K562 (cell line): Measurements from ENCODE around the gene TMEM191C. TPM values are rescaled to one million over a fixed set of nuclear protein-coding genes. Genes with fewer than 3 reads are reported as not detected.

Experiments
- ATAC-seq: fragments of 200-7000 bp; cut with Tn5 transposase; 3 replicates; pipeline ENCODE4 v1.9.1; 2020; ENCODE audit warnings: moderate library complexity
- BruUV-seq: library from RNA; stranded (reverse); fragments of 400-500 nt; replicated peaks from 2 replicates; lab custom pipeline; 2021; lab: Mats Ljungman, UMichigan
- CTCF ChIA-PET: fragments of 300-600 bp; formaldehyde crosslinking; extraction: SDS; loops from one replicate; lab custom pipeline; 2021; ENCODE audit warnings: low intra/inter-chr PET ratio; lab: Yijun Ruan, JAX
- POLR2A ChIA-PET: fragments of 300-600, 350-650 bp; sonication (Branson Sonifier 250); formaldehyde crosslinking; extraction: SDS; loops from one replicate; lab custom pipeline; 2021; ENCODE audit warnings: antibody characterized with exemption, inconsistent platforms; lab: Yijun Ruan, JAX
- DNase-seq, 4 experiments: peaks; one replicate each; pipeline versions ENCODE4 v3.0.0 to v3.0.0-alpha.2; 2011 to 2018; ENCODE audit warnings: low spot score in 3 of 4, mixed read lengths in 3 of 4; ENCODE audit errors: extremely low read depth in 1 of 4
- FAIRE-seq: peaks from 2 replicates; lab custom pipeline; 2011; peaks lifted over from hg19 to GRCh38; lab: Jason Lieb, UNC
- H2AFZ ChIP-seq: 2 replicates; pipeline ENCODE4 v1.6.0; 2011; ENCODE audit warnings: low read depth, low read length, control low read depth, inconsistent platforms
- H3K27ac ChIP-seq: fragments of 200-600 bp; 3 replicates; pipeline ENCODE4 v1.8.0; 2011; ENCODE audit warnings: low read depth, mild to moderate bottlenecking, control low read depth, inconsistent platforms, low read length, moderate library complexity, mixed read lengths; ENCODE audit errors: extremely low read depth
- H3K27me3 ChIP-seq, 2 experiments: fragments of 300-600 bp in 1 of 2; 2 replicates in 1 of 2; 3 replicates in 1 of 2; pipeline versions ENCODE4 v1.6.0 to v1.8.0; 2011; ENCODE audit warnings: inconsistent platforms in 2 of 2, low read length in 2 of 2, mild to moderate bottlenecking in 1 of 2, mixed read lengths in 1 of 2, moderate library complexity in 1 of 2; ENCODE audit not compliant: control insufficient read depth in 2 of 2, insufficient read depth in 2 of 2
- H3K36me3 ChIP-seq: fragments of 300-600 bp; 3 replicates; pipeline ENCODE4 v1.8.0; 2011; ENCODE audit warnings: mild to moderate bottlenecking, low read length, inconsistent platforms; ENCODE audit not compliant: control insufficient read depth, insufficient read depth
- H3K4me1 ChIP-seq, 2 experiments: fragments of 200-600 bp in 1 of 2; replicated peaks in 1 of 2; 2 replicates in 1 of 2; 3 replicates in 1 of 2; pipeline versions ENCODE4 v1.5.1 to v1.8.0; 2011; ENCODE audit warnings: inconsistent platforms in 2 of 2, low read length in 2 of 2, mild to moderate bottlenecking in 1 of 2, mixed read lengths in 1 of 2, moderate library complexity in 1 of 2; ENCODE audit not compliant: control insufficient read depth in 2 of 2, insufficient read depth in 2 of 2
- H3K4me2 ChIP-seq: 2 replicates; pipeline ENCODE4 v1.6.1; 2011; ENCODE audit warnings: low read length, control low read depth, inconsistent platforms, mixed read lengths; ENCODE audit not compliant: insufficient read depth
- H3K4me3 ChIP-seq: fragments of 200-600 bp; sonication (generic), shearing (Covaris generic); 2 replicates; pipeline ENCODE4 v1.5.1; 2016; ENCODE audit warnings: control low read depth, inconsistent platforms
- H3K79me2 ChIP-seq: fragments of 200-600 bp; 3 replicates; pipeline ENCODE4 v1.8.0; 2011; ENCODE audit warnings: low read length, inconsistent platforms; ENCODE audit not compliant: control insufficient read depth, insufficient read depth
- H3K9ac ChIP-seq, 2 experiments: 2 replicates each; pipeline versions ENCODE4 v1.6.0 to v1.6.1; 2011; ENCODE audit warnings: low read depth in 2 of 2, low read length in 2 of 2, control low read depth in 1 of 2, inconsistent platforms in 1 of 2, mild to moderate bottlenecking in 1 of 2, mixed read lengths in 1 of 2; ENCODE audit not compliant: insufficient read depth in 1 of 2
- H3K9me1 ChIP-seq: one replicate; pipeline ENCODE4 v1.6.0; 2011; ENCODE audit warnings: inconsistent platforms, mild to moderate bottlenecking, low read length, moderate library complexity; ENCODE audit not compliant: control insufficient read depth, insufficient read depth
- H3K9me3 ChIP-seq: replicated peaks from 2 replicates; pipeline ENCODE4 v1.5.1; 2011; ENCODE audit warnings: low read depth, low read length, inconsistent platforms; ENCODE audit not compliant: control insufficient read depth, insufficient read depth
- H4K20me1 ChIP-seq: replicated peaks from 2 replicates; pipeline ENCODE4 v1.6.1; 2011; ENCODE audit warnings: low read length, inconsistent platforms, mixed read lengths; ENCODE audit not compliant: control insufficient read depth, insufficient read depth
- CXXC5 ChIP-seq: fragments of 250-450 bp; sonication (Bioruptor Pico); IDR thresholded peaks from 2 replicates; pipeline ENCODE4 v1.8.0; 2022; ENCODE audit warnings: inconsistent platforms, mild to moderate bottlenecking, moderate library complexity
- FOXJ3 ChIP-seq: sonication (generic); formaldehyde crosslinking; IDR thresholded peaks from 2 replicates; pipeline ENCODE4 v1.4.0; 2020; ENCODE audit warnings: mild to moderate bottlenecking, missing genetic modification reagents
- GABPB2 ChIP-seq: fragments of 250-450 bp; sonication (Bioruptor Pico); conservative IDR thresholded peaks from 2 replicates; pipeline ENCODE4 v1.5.1; 2021; ENCODE audit warnings: mild to moderate bottlenecking
- HDAC6 ChIP-seq: IDR thresholded peaks from 2 replicates; pipeline ENCODE4 v1.6.1; 2012; ENCODE audit warnings: low read depth, mild to moderate bottlenecking, control low read depth, inconsistent platforms, low read length, moderate library complexity
- HIVEP1 ChIP-seq: fragments of 250-450 bp; sonication (Bioruptor Pico); IDR thresholded peaks from 2 replicates; pipeline ENCODE4 v1.4.0; 2020; ENCODE audit warnings: mild to moderate bottlenecking
- KLF10 ChIP-seq: fragments of 250-450 bp; sonication (Bioruptor Pico); IDR thresholded peaks from 2 replicates; pipeline ENCODE4 v1.6.1; 2021; ENCODE audit warnings: matching md5 sums
- POLR2A ChIP-seq: fragments of 450-650 bp; conservative IDR thresholded peaks from 2 replicates; pipeline ENCODE4 v1.6.1; 2016
- POLR2AphosphoS2 ChIP-seq: IDR thresholded peaks from 2 replicates; pipeline ENCODE4 v1.6.1; 2012; ENCODE audit warnings: low read length, improper control_type of control experiment
- PTRF ChIP-seq: fragments of 450-650 bp; IDR thresholded peaks from 2 replicates; pipeline ENCODE4 v1.6.1; 2016; ENCODE audit warnings: mild to moderate bottlenecking, missing genetic modification characterization, missing compliant biosample characterization
- RBM17 ChIP-seq: fragments of 200-400 bp; formaldehyde crosslinking; IDR thresholded peaks from 2 replicates; pipeline ENCODE4 v1.6.1; 2017; ENCODE audit warnings: low read depth, mild to moderate bottlenecking, low read length, borderline replicate concordance
- SAFB ChIP-seq: fragments of 200-400 bp; formaldehyde crosslinking; IDR thresholded peaks from 2 replicates; pipeline ENCODE4 v1.6.1; 2017; ENCODE audit warnings: low read depth, low read length, borderline replicate concordance
- SMAD1 ChIP-seq: fragments of 150-350 bp; IDR thresholded peaks from 2 replicates; pipeline ENCODE4 v1.6.1; 2014; ENCODE audit warnings: low read length, low read depth; ENCODE audit not compliant: partially characterized antibody
- TRIM28 ChIP-seq: fragments of 450-650 bp; IDR thresholded peaks from 2 replicates; pipeline ENCODE4 v1.6.1; 2017
- ZNF124 ChIP-seq: sonication (generic); formaldehyde crosslinking; IDR thresholded peaks from 2 replicates; pipeline ENCODE4 v1.8.1; 2022; ENCODE audit warnings: missing genetic modification reagents
- ZNF76 ChIP-seq: fragments of 250-450 bp; sonication (Bioruptor Pico); IDR thresholded peaks from 2 replicates; pipeline ENCODE4 v1.4.0; 2020; ENCODE audit warnings: mild to moderate bottlenecking, moderate library complexity, borderline replicate concordance
- WGBS: fragments of 100-300 bp; shearing (Covaris generic); methylation state at CpG from one replicate; pipeline ENCODE4 v1.1.6; 2016; ENCODE audit warnings: low coverage, mixed read lengths; ENCODE audit not compliant: insufficient coverage; ENCODE audit errors: missing lambda C conversion rate; 5-methylcytosine and 5-hydroxymethylcytosine counted together
- in situ Hi-C: fragments of 300-500 bp; cut with MboI; formaldehyde crosslinking; loops from 4 replicates; pipeline ENCODE4 v1.15.0; 2018; ENCODE audit warnings: inconsistent platforms, mixed read lengths
- intact Hi-C: fragments of 100-400 bp; cut with micrococcal nuclease; formaldehyde crosslinking; loops from 2 replicates; pipeline ENCODE4 v1.14.2; 2022
- polyA plus RNA-seq, 8 experiments: library from polyadenylated mRNA; depleted of rRNA in 4 of 8; stranded (reverse) in 5 of 8; unstranded in 3 of 8; fragments of >200 nt; fragmentation: Nextera tagmentation in 2 of 8; fragmentation: Illumina TruSeq in 1 of 8; extraction: Ambion mirVana in 2 of 8; extraction: Trizol in 1 of 8; gene quantifications; 2 replicates each; pipeline versions ENCODE4 v1.2.1 to v1.2.3, GENCODE V29; 2011 to 2014; ENCODE audit warnings: inconsistent platforms in 1 of 8, missing spikeins in 1 of 8
- total RNA-seq, 7 experiments: library from RNA; depleted of rRNA in 6 of 7; stranded (reverse); fragments of >200 nt in 6 of 7; fragmentation: Illumina TruSeq in 2 of 7; extraction: Trizol in 2 of 7; gene quantifications; 2 replicates each; pipeline versions ENCODE4 v1.2.1 to v1.2.3, GENCODE V29; 2011 to 2021; ENCODE audit warnings: low replicate concordance in 1 of 7
- TF ChIP-seq, protein P1 (sequence below): fragments of 200-800 bp; sonication (Bioruptor generic); IDR thresholded peaks from 2 replicates; pipeline ENCODE4 v1.6.1; 2017; ENCODE audit warnings: missing genetic modification characterization, missing compliant biosample characterization
- TF ChIP-seq, protein P2 (sequence below): fragments of 250-450 bp; sonication (Bioruptor Pico); IDR thresholded peaks from 2 replicates; pipeline ENCODE4 v1.8.0; 2021; ENCODE audit warnings: moderate library complexity, mild to moderate bottlenecking, inconsistent platforms
- TF ChIP-seq, protein P3 (sequence below): fragments of 250-450 bp; sonication (Bioruptor Pico); IDR thresholded peaks from 2 replicates; pipeline ENCODE4 v1.8.0; 2021; ENCODE audit warnings: borderline replicate concordance, mild to moderate bottlenecking, moderate library complexity; ENCODE audit not compliant: poor library complexity, severe bottlenecking

Gene TMEM191C
- total and polyA plus RNA-seq, 9 of the 15 experiments (the other 6 are each of a cell fraction or from before 2014, with no cell fraction given): 0.15 to 7.1 (median 1.1) TPM

DNA sequence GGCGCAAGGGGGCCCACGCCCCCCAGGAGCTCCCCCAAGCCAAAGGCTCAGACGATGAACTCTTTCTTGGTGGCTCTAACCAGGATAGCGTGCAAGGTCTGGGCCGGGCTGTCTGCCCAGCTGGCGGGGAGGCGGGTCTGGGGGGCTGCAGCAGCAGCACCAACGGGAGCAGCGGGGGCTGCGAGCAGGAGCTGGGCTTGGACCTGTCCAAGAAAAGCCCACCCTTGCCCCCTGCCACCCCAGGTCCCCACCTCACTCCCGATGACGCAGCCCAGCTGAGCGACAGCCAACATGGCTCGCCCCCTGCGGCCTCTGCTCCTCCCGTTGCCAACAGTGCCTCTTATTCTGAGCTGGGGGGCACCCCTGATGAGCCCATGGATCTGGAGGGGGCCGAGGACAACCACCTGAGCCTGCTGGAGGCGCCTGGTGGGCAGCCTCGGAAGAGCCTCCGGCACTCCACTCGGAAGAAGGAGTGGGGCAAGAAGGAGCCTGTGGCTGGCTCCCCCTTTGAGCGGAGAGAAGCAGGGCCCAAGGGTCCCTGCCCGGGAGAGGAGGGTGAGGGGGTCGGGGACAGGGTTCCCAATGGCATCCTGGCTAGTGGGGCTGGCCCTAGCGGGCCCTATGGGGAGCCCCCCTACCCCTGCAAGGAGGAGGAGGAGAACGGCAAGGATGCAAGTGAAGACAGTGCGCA is 21.6 kb upstream of the TMEM191C start (continued):
- TF ChIP-seq, protein P1, sequence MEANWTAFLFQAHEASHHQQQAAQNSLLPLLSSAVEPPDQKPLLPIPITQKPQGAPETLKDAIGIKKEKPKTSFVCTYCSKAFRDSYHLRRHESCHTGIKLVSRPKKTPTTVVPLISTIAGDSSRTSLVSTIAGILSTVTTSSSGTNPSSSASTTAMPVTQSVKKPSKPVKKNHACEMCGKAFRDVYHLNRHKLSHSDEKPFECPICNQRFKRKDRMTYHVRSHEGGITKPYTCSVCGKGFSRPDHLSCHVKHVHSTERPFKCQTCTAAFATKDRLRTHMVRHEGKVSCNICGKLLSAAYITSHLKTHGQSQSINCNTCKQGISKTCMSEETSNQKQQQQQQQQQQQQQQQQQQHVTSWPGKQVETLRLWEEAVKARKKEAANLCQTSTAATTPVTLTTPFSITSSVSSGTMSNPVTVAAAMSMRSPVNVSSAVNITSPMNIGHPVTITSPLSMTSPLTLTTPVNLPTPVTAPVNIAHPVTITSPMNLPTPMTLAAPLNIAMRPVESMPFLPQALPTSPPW: 0 out of 2 replicates have a peak, but pooled peaks have one; percentile 5
- TF ChIP-seq, protein P2, sequence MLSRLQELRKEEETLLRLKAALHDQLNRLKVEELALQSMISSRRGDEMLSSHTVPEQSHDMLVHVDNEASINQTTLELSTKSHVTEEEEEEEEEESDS (CRISPR knock-in tag): no peak

DNA sequence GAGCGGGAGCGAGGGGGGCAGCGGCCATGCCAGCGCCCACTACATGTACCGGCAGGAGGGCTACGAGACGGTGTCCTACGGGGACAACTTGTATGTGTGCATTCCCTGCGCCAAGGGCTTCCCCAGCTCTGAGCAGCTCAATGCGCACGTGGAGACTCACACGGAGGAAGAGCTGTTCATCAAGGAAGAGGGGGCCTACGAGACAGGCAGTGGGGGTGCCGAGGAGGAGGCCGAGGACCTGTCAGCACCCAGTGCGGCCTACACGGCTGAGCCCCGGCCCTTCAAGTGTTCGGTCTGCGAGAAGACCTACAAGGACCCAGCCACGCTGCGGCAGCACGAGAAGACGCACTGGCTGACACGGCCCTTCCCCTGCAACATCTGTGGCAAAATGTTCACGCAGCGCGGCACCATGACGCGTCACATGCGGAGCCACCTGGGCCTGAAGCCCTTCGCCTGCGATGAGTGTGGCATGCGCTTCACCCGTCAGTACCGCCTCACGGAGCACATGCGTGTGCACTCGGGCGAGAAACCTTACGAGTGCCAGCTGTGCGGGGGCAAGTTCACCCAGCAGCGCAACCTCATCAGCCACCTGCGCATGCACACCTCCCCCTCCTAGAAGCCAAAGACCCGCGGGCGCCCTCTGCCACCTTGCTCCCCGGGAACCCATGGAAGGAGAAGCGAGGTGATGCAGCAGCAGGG is 20.9 kb upstream of the TMEM191C start:
- 95% methylated on average over 49 of the region's 49 CpGs for WGBS
- TF ChIP-seq CXXC5 (CRISPR knock-in tag) (no peak), HIVEP1 (CRISPR knock-in tag) (no peak), GABPB2 (CRISPR knock-in tag) (peak; percentile 30; the same call in 1 of the 2 replicates), POLR2AphosphoS2 (peak; percentile 10; the same call in 1 of the 2 replicates), KLF10 (CRISPR knock-in tag) (no peak), POLR2A (peak; percentile 44; the same call in 1 of the 2 replicates), ZNF124 (no peak), FOXJ3 (CRISPR knock-in tag) (no peak), SMAD1 (no peak), HDAC6 (peak; percentile 43; the same call in 1 of the 2 replicates), PTRF (tag) (no peak), TRIM28 (no peak), SAFB (0 out of 2 replicates have a peak, but pooled peaks have one; percentile 42), RBM17 (no peak), ZNF76 (no peak)
- TF ChIP-seq, protein P3, sequence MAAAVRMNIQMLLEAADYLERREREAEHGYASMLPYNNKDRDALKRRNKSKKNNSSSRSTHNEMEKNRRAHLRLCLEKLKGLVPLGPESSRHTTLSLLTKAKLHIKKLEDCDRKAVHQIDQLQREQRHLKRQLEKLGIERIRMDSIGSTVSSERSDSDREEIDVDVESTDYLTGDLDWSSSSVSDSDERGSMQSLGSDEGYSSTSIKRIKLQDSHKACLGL (CRISPR knock-in tag): no peak

More for the DNA sequence above, 20.9 kb upstream of the TMEM191C start:
- peaks cover 43% of the 10 kb centered on the region for H3K79me2 ChIP-seq
- H3K9me3 ChIP-seq: no peaks in the 10 kb centered on the region
- peaks cover 70% of the 10 kb centered on the region for H4K20me1 ChIP-seq
- peaks cover 0 to 77% of the 10 kb centered on the region in 2 experiments; a peak in 3 of 5 replicates for H3K4me1 ChIP-seq
- no peak overlapping the region for H3K27ac ChIP-seq
- no peak overlapping the region for H3K4me3 ChIP-seq
- H3K27me3 ChIP-seq: no peaks in the 10 kb centered on the region
- DNase-seq (no peak), FAIRE-seq (no peak), ATAC-seq (no peak)
- peak overlapping the region in 1 of 2 experiments; percentile 73; a peak in 2 of 4 replicates for H3K9ac ChIP-seq
- in situ Hi-C loops: no loop called here
- BruUV-seq: no TSS peak
- peaks cover 79% of the 10 kb centered on the region for H3K36me3 ChIP-seq
- intact Hi-C loops: no loop called here
- H3K4me2 ChIP-seq: no peak overlapping the region
- ChIA-PET POLR2A (interaction anchor here (0.7 to 1.4 kb wide), 3 partner anchors 9 to 1592 kb away, joined by 3 to 7 read pairs (median 4); partner anchors contain the start of genes GNB1L and RTL10), CTCF (no interaction called here)
- no peak overlapping the region for H2AFZ ChIP-seq
- H3K9me1 ChIP-seq: peaks cover 23% of the 10 kb centered on the region
